Natural killer cell (primary cell): ENCODE results near the gene PKIG. TPM values are rescaled to one million over a fixed set of nuclear protein-coding genes. Genes with fewer than 3 reads are reported as not detected.

ENCODE experiments used
- ATAC-seq, 3 donors: fragments of 150-1000 bp in 2 of 3; fragments of 200-7000 bp in 1 of 3; cut with Tn5 transposase; 1 replicate in 1 of 3; 2 replicates in 2 of 3; pipeline ENCODE4 v1.10.0; 2021; ENCODE audit warnings: mild to moderate bottlenecking in 2 of 3, moderate library complexity in 2 of 3
- DNase-seq, 2 donors: peaks; one replicate each; pipeline versions ENCODE4 v3.0.0 to v3.0.0-alpha.2; 2013 to 2021; ENCODE audit warnings: mixed read lengths in 1 of 2
- H3K27ac ChIP-seq: one replicate; pipeline ENCODE4 v1.5.1; 2013; ENCODE audit warnings: mild to moderate bottlenecking, low read length
- H3K27me3 ChIP-seq: one replicate; pipeline ENCODE4 v1.6.1; 2013; ENCODE audit warnings: low read length; ENCODE audit not compliant: control insufficient read depth, insufficient read depth
- H3K36me3 ChIP-seq: one replicate; pipeline ENCODE4 v1.6.1; 2013; ENCODE audit warnings: low read length; ENCODE audit not compliant: control insufficient read depth, insufficient read depth
- H3K4me1 ChIP-seq: one replicate; pipeline ENCODE4 v1.6.1; 2013; ENCODE audit warnings: low read length; ENCODE audit not compliant: control insufficient read depth, insufficient read depth
- H3K4me3 ChIP-seq: one replicate; pipeline ENCODE4 v1.5.1; 2013; ENCODE audit warnings: low read length
- H3K9me3 ChIP-seq: one replicate; pipeline ENCODE4 v1.6.1; 2013; ENCODE audit warnings: low read length; ENCODE audit not compliant: control insufficient read depth, insufficient read depth
- H3K27ac Mint-ChIP-seq, 2 donors: one replicate each; pipeline ENCODE4 v1.8.0; 2022; ENCODE audit warnings: mild to moderate bottlenecking in 2 of 2, mixed read lengths in 2 of 2, moderate library complexity in 1 of 2
- H3K27me3 Mint-ChIP-seq, 2 donors: one replicate each; pipeline ENCODE4 v1.8.0; 2022; ENCODE audit warnings: low read depth in 2 of 2, mixed read lengths in 2 of 2
- H3K36me3 Mint-ChIP-seq: one replicate; pipeline ENCODE4 v1.8.0; 2022; ENCODE audit warnings: mixed read lengths
- H3K4me1 Mint-ChIP-seq, 2 donors: one replicate each; pipeline ENCODE4 v1.8.0; 2022; ENCODE audit warnings: mixed read lengths in 2 of 2
- H3K4me3 Mint-ChIP-seq: one replicate; pipeline ENCODE4 v1.8.0; 2022; ENCODE audit warnings: mild to moderate bottlenecking, moderate library complexity, mixed read lengths
- H3K9me3 Mint-ChIP-seq, 2 donors: one replicate each; pipeline ENCODE4 v1.8.0; 2022; ENCODE audit warnings: mixed read lengths in 2 of 2
- CTCF ChIP-seq: fragments of 200-600 bp; IDR thresholded peaks from one replicate; pipeline ENCODE4 v1.8.0; 2022; ENCODE audit warnings: antibody characterized with exemption
- WGBS: methylation state at CpG from one replicate; pipeline ENCODE4 v1.1.7; 2013; ENCODE audit warnings: missing lambda C conversion rate; ENCODE audit not compliant: insufficient coverage; 5-methylcytosine and 5-hydroxymethylcytosine counted together
- intact Hi-C: fragments of 100-400 bp; cut with micrococcal nuclease; formaldehyde crosslinking; loops from one replicate; pipeline ENCODE4 v1.14.2; 2022
- total RNA-seq, 4 donors: library from RNA; stranded (reverse); fragments of 120-200 nt in 1 of 4; gene quantifications; one replicate each; pipeline versions ENCODE4 v1.2.3 to v1.2.4, GENCODE V29; 2013 to 2022

Gene PKIG
- total RNA-seq, 3 donors from 2014 or later (not counting 1 experiment from before 2014, with no cell fraction given), result 0.82 to 1.5 (median 1.5) TPM

GRCh38 chr20:44609516-44610312 is 27.3 kb downstream of the PKIG start:
- WGBS, result 45% methylated on average over 25 of the region's 25 CpGs
- Mint-ChIP-seq H3K27me3 (no peaks in the 10 kb centered on the region), H3K4me3 (peak overlapping the region; percentile 89), H3K4me1 (peaks cover 22 to 32% of the 10 kb centered on the region in 2 donors), H3K9me3 (no peaks in the 10 kb centered on the region), H3K36me3 (no peaks in the 10 kb centered on the region), H3K27ac (peak overlapping the region; percentile 98 to 99)
- peaks cover 7% of the 10 kb centered on the region for H3K36me3 ChIP-seq
- intact Hi-C loops, result loop anchor here (1.0 to 5.0 kb wide), 9 partner anchors 33 to 392 kb away; partner anchors contain the start of genes SERINC3 and TTPAL
- H3K27ac ChIP-seq, result peak overlapping the region; percentile 94
- peak; percentile 96 for TF ChIP-seq CTCF
- peaks cover 31% of the 10 kb centered on the region for H3K4me1 ChIP-seq
- peak; percentile 78 to 92 (median 84) for ATAC-seq
- H3K4me3 ChIP-seq, result no peak overlapping the region
- H3K9me3 ChIP-seq, result no peaks in the 10 kb centered on the region
- no peaks in the 10 kb centered on the region for H3K27me3 ChIP-seq
- peak; percentile 88 to 92 for DNase-seq

- H3K4me1 Mint-ChIP-seq, result peaks cover 29 to 39% of the 10 kb centered on the region in 2 donors
- no peaks in the 10 kb centered on the region for H3K27me3 Mint-ChIP-seq
Observed at GRCh38 chr20:44610313-44610962, 28.1 kb downstream of the PKIG start.

GRCh38 chr20:44613575-44613974 is 31.2 kb downstream of the PKIG start:
- 97% methylated on average over 5 of the region's 5 CpGs for WGBS
- no peak for TF ChIP-seq CTCF
- H3K4me3 ChIP-seq, result no peak overlapping the region
- H3K27me3 Mint-ChIP-seq, result no peaks in the 10 kb centered on the region
- peaks cover 20% of the 10 kb centered on the region for H3K36me3 ChIP-seq
- H3K4me1 Mint-ChIP-seq, result peaks cover 48 to 59% of the 10 kb centered on the region in 2 donors
- no peaks in the 10 kb centered on the region for H3K36me3 Mint-ChIP-seq
- DNase-seq, result no peak
- H3K4me1 ChIP-seq, result peaks cover 55% of the 10 kb centered on the region
- H3K4me3 Mint-ChIP-seq, result no peak overlapping the region
- no peaks in the 10 kb centered on the region for H3K27me3 ChIP-seq
- intact Hi-C loops, result loop anchor here (5.0 kb wide), 1 partner anchor 396 kb away; no protein-coding TSS in a partner anchor
- H3K27ac Mint-ChIP-seq, result peak overlapping the region; percentile 89 to 98
- no peak overlapping the region for H3K27ac ChIP-seq
- no peaks in the 10 kb centered on the region for H3K9me3 Mint-ChIP-seq
- H3K9me3 ChIP-seq, result no peaks in the 10 kb centered on the region
- ATAC-seq, result no peak

More at GRCh38 chr20:44610313-44610962, 28.1 kb downstream of the PKIG start:
- Histone ChIP-seq H3K9me3 (no peaks in the 10 kb centered on the region), H3K4me1 (peaks cover 38% of the 10 kb centered on the region), H3K36me3 (peaks cover 7% of the 10 kb centered on the region), H3K27ac (peak overlapping the region; percentile 94), H3K4me3 (no peak overlapping the region), H3K27me3 (no peaks in the 10 kb centered on the region)
- peak overlapping the region; percentile 98 to 99 for H3K27ac Mint-ChIP-seq
- peak; percentile 62 to 77 (median 77) for ATAC-seq
- H3K4me3 Mint-ChIP-seq, result peak overlapping the region; percentile 89
- DNase-seq, result peak; percentile 50 to 73
- intact Hi-C loops, result loop anchor here (1.0 to 5.0 kb wide), 9 partner anchors 34 to 393 kb away; partner anchors contain the start of genes SERINC3 and TTPAL
- H3K9me3 Mint-ChIP-seq, result no peaks in the 10 kb centered on the region
- WGBS, result no CpG with 5 or more reads among the region's 1 CpG
- TF ChIP-seq CTCF, result peak; percentile 17
- no peaks in the 10 kb centered on the region for H3K36me3 Mint-ChIP-seq
